Measurements from ENCODE around the gene PXDC1. TPM values are rescaled to one million over a fixed set of nuclear protein-coding genes. Genes with fewer than 3 reads are reported as not detected.

The PXDC1 gene
- total and polyA plus RNA-seq, 5 donors = 18.9 to 43.9 (median 23.7) TPM

DNA sequence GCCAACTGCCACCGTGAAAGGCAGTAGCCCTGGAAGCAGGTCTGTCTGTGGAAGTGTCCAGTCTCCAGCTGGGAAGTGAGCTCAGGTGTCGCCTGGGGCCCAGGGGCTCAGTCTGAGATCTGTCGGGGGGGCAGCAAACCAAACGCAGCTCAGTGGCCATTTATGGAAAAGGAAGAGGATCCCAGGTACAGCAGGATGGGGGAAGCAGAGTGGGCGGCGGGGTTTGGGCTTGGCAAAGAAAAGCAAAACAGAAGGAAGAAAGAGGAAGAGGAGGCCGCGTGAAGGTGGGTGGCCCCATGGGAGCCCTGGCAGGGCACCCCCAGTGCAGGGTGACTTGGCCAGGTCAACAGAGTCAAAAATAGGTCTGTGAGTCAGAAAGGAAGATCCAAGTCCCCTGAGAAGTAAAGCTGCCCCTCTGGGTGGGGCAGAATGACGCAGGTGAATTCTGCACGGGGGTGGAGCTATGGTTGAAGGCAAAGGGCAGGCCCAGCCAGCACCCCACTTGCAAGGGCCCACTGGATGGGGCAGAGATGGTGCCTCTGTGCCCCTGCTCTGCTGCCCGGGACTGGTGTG, 5.3 kb downstream of the PXDC1 start:
- ATAC-seq (no peak), DNase-seq (peak in 1 of 3 donors; percentile 36)
- Histone ChIP-seq H3K4me3 (ENCODE audit: low read length) (no peak overlapping the region), H3K27me3 (ENCODE audit: control insufficient read depth, insufficient read depth) (no peaks in the 10 kb centered on the region), H3K27ac (ENCODE audit: low read length) (no peak overlapping the region), H3K4me1 (ENCODE audit: control insufficient read depth, insufficient read depth, low read length) (peaks cover 5% of the 10 kb centered on the region), H3K9me3 (ENCODE audit: control insufficient read depth, low read length) (no peaks in the 10 kb centered on the region)
- intact Hi-C loops (cut with DNase I) = loop anchor here in 3 of 4 donors (5.0 to 10.0 kb wide), 4 partner anchors 81 to 239 kb away; no protein-coding TSS in a partner anchor
- 68% methylated on average over 11 of the region's 11 CpGs for WGBS

DNA sequence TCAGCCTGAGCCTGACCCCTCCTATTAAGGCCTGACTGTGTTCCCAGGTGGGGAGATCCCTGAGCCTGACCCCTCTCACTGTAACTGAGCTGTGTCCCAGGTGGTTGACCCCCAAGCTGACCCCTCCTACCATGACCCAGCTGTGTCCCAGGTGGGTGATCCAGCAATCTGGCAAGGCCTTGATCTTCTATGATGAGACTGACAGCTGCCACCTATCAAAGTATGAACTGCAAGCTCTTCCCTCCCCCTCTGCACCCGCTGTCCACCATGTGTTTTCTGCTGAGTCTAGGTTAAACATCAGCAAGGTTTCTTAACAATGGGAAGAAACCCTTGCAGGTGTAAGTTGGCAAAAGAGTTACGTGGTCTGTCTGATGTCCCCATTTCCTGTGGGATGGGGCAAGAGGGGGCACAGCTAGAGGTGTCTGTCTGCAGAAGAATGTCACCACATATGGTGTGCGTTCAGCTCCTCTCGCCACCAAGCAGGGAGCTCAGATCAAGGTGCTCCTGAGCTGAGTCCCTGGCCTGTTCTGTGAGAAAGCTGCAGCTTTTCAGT, 5.9 kb downstream of the PXDC1 start:
- ATAC-seq (no peak), DNase-seq (peak in 1 of 3 donors; percentile 28)
- Histone ChIP-seq H3K4me1 (ENCODE audit: control insufficient read depth, insufficient read depth, low read length) (peaks cover 5% of the 10 kb centered on the region), H3K27me3 (ENCODE audit: control insufficient read depth, insufficient read depth) (no peaks in the 10 kb centered on the region), H3K4me3 (ENCODE audit: low read length) (no peak overlapping the region), H3K9me3 (ENCODE audit: control insufficient read depth, low read length) (no peaks in the 10 kb centered on the region), H3K27ac (ENCODE audit: low read length) (no peak overlapping the region)
- 86% methylated on average over 4 of the region's 4 CpGs for WGBS
- intact Hi-C loops (cut with DNase I) = loop anchor here in 3 of 4 donors (5.0 to 10.0 kb wide), 4 partner anchors 82 to 239 kb away; no protein-coding TSS in a partner anchor

DNA sequence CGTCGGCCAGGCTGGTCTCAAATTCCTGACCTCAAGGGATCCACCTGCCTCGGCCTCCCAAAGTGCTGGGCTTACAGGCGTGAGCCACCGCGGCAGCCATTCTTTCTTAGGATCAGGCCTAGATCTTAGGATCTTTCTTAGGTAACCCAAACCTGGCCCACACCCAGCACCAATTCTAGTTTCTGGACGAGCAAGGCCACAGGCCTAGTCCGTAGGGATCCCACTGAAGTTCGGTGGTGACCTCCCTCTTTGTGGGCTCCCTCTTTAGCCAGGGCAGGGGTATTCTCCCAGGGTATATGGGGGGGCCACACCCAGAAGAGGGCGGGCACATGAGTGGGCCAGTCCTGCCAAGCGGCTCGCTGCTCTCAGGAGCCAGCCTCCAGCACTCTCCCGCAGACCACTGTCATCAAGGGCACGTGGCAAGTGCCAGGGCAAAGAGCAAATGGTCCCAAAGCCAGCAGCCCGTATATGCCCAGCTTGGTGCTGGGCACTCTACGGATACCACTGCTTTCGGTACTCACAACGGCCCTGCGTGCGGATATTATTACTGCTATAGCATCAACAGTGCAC, 6.5 kb downstream of the PXDC1 start:
- intact Hi-C loops (cut with DNase I) = loop anchor here (5.0 to 10.0 kb wide), 6 partner anchors 82 to 247 kb away; no protein-coding TSS in a partner anchor
- peaks cover 5% of the 10 kb centered on the region for H3K4me1 ChIP-seq (ENCODE audit: control insufficient read depth, insufficient read depth, low read length)
- ATAC-seq (no peak), DNase-seq (peak in 2 of 3 donors; percentile 56 to 65)
- no peak overlapping the region for H3K4me3 ChIP-seq (ENCODE audit: low read length)
- H3K9me3 ChIP-seq (ENCODE audit: control insufficient read depth, low read length) = no peaks in the 10 kb centered on the region
- H3K27me3 ChIP-seq (ENCODE audit: control insufficient read depth, insufficient read depth) = no peaks in the 10 kb centered on the region
- 91% methylated on average over 20 of the region's 20 CpGs for WGBS
- no peak overlapping the region for H3K27ac ChIP-seq (ENCODE audit: low read length)

DNA sequence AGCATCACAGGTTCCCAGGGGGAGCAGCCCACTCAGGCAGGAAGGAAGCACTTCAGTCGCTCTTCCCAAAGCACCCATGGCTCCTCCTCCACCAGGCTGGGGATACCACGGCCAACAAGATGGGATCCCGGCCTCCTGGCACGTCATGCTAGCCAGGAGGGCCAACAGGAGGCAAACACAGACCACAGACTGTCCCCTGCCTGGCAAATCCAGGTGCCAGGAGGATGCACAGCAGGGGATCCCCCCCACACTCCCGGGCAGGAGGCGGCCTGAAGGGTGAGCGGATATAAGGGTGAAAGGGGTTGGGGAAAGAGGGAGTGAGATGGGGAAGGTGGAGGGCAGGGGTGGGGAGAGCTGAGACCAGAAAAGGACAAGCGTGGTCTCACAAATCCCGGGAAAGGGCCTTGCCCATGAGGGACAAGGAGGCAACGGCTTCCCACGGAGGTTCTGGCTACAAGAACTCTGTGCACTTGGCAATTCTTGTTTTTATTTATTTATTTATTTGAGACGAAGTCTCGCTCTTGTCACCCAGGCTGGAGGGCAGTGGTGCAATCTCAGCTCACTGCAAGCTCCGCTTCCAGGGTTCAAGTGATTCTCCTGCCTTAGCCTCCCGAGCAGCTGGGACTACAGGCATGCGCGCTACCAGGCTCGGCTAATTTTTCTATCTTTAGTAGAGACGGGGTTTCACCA, 7.2 kb downstream of the PXDC1 start:
- Histone ChIP-seq H3K4me3 (ENCODE audit: low read length) (no peak overlapping the region), H3K9me3 (ENCODE audit: control insufficient read depth, low read length) (no peaks in the 10 kb centered on the region), H3K27me3 (ENCODE audit: control insufficient read depth, insufficient read depth) (no peaks in the 10 kb centered on the region), H3K4me1 (ENCODE audit: control insufficient read depth, insufficient read depth, low read length) (peaks cover 5% of the 10 kb centered on the region), H3K27ac (ENCODE audit: low read length) (peak overlapping the region; percentile 3)
- ATAC-seq (no peak), DNase-seq (peak in 1 of 3 donors; percentile 41)
- intact Hi-C loops (cut with DNase I) = loop anchor here (5.0 to 10.0 kb wide), 5 partner anchors 140 to 248 kb away; no protein-coding TSS in a partner anchor
- WGBS = 75% methylated on average over 19 of the region's 19 CpGs

- intact Hi-C loops (cut with DNase I) = loop anchor here (2.0 to 10.0 kb wide), 7 partner anchors 141 to 249 kb away; no protein-coding TSS in a partner anchor
- ATAC-seq (no peak), DNase-seq (peak in 1 of 3 donors; percentile 39)
- no peak overlapping the region for H3K4me3 ChIP-seq (ENCODE audit: low read length)
- H3K4me1 ChIP-seq (ENCODE audit: control insufficient read depth, insufficient read depth, low read length) = peaks cover 5% of the 10 kb centered on the region
- WGBS = 80% methylated on average over 10 of the region's 10 CpGs
- H3K9me3 ChIP-seq (ENCODE audit: control insufficient read depth, low read length) = no peaks in the 10 kb centered on the region
- H3K27ac ChIP-seq (ENCODE audit: low read length) = peak overlapping the region; percentile 19
- H3K27me3 ChIP-seq (ENCODE audit: control insufficient read depth, insufficient read depth) = no peaks in the 10 kb centered on the region
These were observed 8.0 kb downstream of the PXDC1 start for GRCh38 chr6:3743541-3743940.

DNA sequence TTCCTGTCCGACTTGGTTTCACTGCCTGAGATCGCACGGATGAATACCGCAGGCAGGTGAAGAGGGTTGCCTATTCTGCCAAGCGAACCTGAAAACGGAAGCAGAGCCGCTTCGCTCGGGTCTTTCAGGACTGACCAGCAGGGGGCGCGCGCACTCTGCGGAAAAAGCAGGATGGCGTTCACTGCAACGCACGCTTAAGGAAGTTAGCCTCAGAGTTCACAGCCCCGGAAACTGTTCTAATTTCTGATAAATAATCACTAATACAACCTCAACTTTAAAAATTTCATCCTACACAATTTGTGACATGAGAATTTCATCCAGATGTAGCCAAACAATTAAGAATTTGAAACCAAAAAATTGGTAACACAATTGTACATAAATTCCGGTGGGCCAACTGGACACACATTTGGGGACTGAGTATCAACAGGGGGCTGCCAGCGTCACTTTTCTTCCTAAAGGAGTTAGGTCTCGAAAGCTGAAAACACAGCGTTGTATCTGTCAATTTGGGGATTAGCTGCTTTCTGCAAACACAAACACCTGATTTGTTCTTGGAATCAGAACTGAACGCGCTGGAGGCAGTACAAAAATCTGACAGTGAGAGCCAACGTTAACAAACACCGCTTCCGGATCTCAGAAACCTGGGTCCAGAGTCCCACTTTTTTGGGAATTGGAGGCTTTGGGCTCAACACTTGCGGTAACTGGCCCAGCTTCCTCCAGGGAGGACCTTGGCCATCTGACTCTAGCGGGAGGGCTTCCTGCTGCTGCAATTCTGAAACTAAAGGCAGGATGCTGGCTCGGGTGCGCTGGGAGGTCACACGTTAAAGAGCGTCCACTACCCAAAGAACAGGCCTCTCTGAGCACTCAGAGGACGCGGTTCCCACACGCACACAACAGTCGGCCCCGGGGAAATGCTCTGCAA, 8.8 kb downstream of the PXDC1 start:
- peak; percentile 80 to 94 (median 92) for DNase-seq
- ATAC-seq = peak; percentile 75 to 82
- no peaks in the 10 kb centered on the region for H3K9me3 ChIP-seq (ENCODE audit: control insufficient read depth, low read length)
- peak overlapping the region; percentile 11 for H3K4me3 ChIP-seq (ENCODE audit: low read length)
- intact Hi-C loops (cut with DNase I) = loop anchor here (2.0 to 10.0 kb wide), 7 partner anchors 142 to 250 kb away; no protein-coding TSS in a partner anchor
- peak overlapping the region; percentile 75 for H3K27ac ChIP-seq (ENCODE audit: low read length)
- WGBS = 14% methylated on average over 37 of the region's 37 CpGs
- H3K4me1 ChIP-seq (ENCODE audit: control insufficient read depth, insufficient read depth, low read length) = peaks cover 5% of the 10 kb centered on the region
- H3K27me3 ChIP-seq (ENCODE audit: control insufficient read depth, insufficient read depth) = no peaks in the 10 kb centered on the region

GRCh38 chr6:3742076-3742425, 9.5 kb downstream of the PXDC1 start:
- no peak for DNase-seq
- no peak for ATAC-seq
- whole genome bisulfite sequencing = 41% methylated on average over 3 of the region's 3 CpGs
- H3K27ac ChIP-seq (ENCODE audit: low read length) = no peak overlapping the region
- H3K4me3 ChIP-seq (ENCODE audit: low read length) = no peak overlapping the region
- H3K27me3 ChIP-seq (ENCODE audit: control insufficient read depth, insufficient read depth) = no peaks in the 10 kb centered on the region
- H3K4me1 ChIP-seq (ENCODE audit: control insufficient read depth, insufficient read depth, low read length) = peaks cover 5% of the 10 kb centered on the region
- intact Hi-C loops (cut with DNase I) = loop anchor here (2.0 to 10.0 kb wide), 7 partner anchors 143 to 250 kb away; no protein-coding TSS in a partner anchor
- no peaks in the 10 kb centered on the region for H3K9me3 ChIP-seq (ENCODE audit: control insufficient read depth, low read length)

- WGBS = 73% methylated on average over 13 of the region's 13 CpGs
- no peak overlapping the region for H3K4me3 ChIP-seq (ENCODE audit: low read length)
These were observed 10.0 kb downstream of the PXDC1 start for GRCh38 chr6:3741477-3741871.

GRCh38 chr6:3740551-3741476, 10.7 kb downstream of the PXDC1 start:
- Histone ChIP-seq H3K27ac (ENCODE audit: low read length) (no peak overlapping the region), H3K27me3 (ENCODE audit: control insufficient read depth, insufficient read depth) (no peaks in the 10 kb centered on the region), H3K9me3 (ENCODE audit: control insufficient read depth, low read length) (no peaks in the 10 kb centered on the region), H3K4me3 (ENCODE audit: low read length) (no peak overlapping the region), H3K4me1 (ENCODE audit: control insufficient read depth, insufficient read depth, low read length) (peaks cover 2% of the 10 kb centered on the region)
- WGBS = 77% methylated on average over 16 of the region's 16 CpGs
- no peak for ATAC-seq
- intact Hi-C loops (cut with DNase I) = loop anchor here (5.0 to 10.0 kb wide), 5 partner anchors 144 to 251 kb away; no protein-coding TSS in a partner anchor
- DNase-seq = peak in 1 of 3 donors; percentile 22

More at GRCh38 chr6:3741477-3741871, 10.0 kb downstream of the PXDC1 start:
- DNase-seq (peak in 1 of 3 donors; percentile 54), ATAC-seq (no peak)
- no peaks in the 10 kb centered on the region for H3K9me3 ChIP-seq (ENCODE audit: control insufficient read depth, low read length)
- no peak overlapping the region for H3K27ac ChIP-seq (ENCODE audit: low read length)
- no peaks in the 10 kb centered on the region for H3K27me3 ChIP-seq (ENCODE audit: control insufficient read depth, insufficient read depth)
- peaks cover 3% of the 10 kb centered on the region for H3K4me1 ChIP-seq (ENCODE audit: control insufficient read depth, insufficient read depth, low read length)
- intact Hi-C loops (cut with DNase I) = loop anchor here (5.0 to 10.0 kb wide), 5 partner anchors 143 to 251 kb away; no protein-coding TSS in a partner anchor
